ENCODE data around the gene MS4A2.
"Not testable (repeated sequence)": the region's sequence is repeated elsewhere in the genome, so short reads cannot be mapped to it uniquely, and the experiment has no call there.

Gene MS4A2

GRCh38 chr11:60088364-60088763 is at the start of gene MS4A2:
TSS of gene MS4A2 (plus strand) at chr11:60088664. CDS start at chr11:60088766, 102 bp downstream.
- DNase-seq (ENCODE audit: low read depth), result no peak

GRCh38 chr11:60040109-60040508 is 48.4 kb upstream of the MS4A2 start, which contains the start of gene OOSP2:
TSS of gene OOSP2 (plus strand) at chr11:60040409. CDS start at chr11:60040460, 51 bp downstream.
- DNase-seq (ENCODE audit: low read depth), result no peak

- not testable (repeated sequence) for DNase-seq (ENCODE audit: low read depth)
Observed at GRCh38 chr11:60050422-60050821, 38.0 kb upstream of the MS4A2 start.

GRCh38 chr11:60050839-60051238 is 37.6 kb upstream of the MS4A2 start:
- DNase-seq (ENCODE audit: low read depth), result not testable (repeated sequence)

GRCh38 chr11:60056349-60056969 is 32.0 kb upstream of the MS4A2 start, which contains the start of gene MS4A3:
TSS of gene MS4A3 (plus strand) at chr11:60056665. CDS start at chr11:60061161, 4,496 bp downstream.
- no peak for DNase-seq (ENCODE audit: low read depth)

GRCh38 chr11:60059052-60059451 is 29.4 kb upstream of the MS4A2 start:
- DNase-seq (ENCODE audit: low read depth), result no peak

- DNase-seq (ENCODE audit: low read depth), result no peak
Observed at GRCh38 chr11:60059521-60060240, 28.8 kb upstream of the MS4A2 start.

- no peak for DNase-seq (ENCODE audit: low read depth)
Observed at GRCh38 chr11:60064111-60064510, 24.4 kb upstream of the MS4A2 start.

GRCh38 chr11:60065801-60066200 is 22.7 kb upstream of the MS4A2 start:
- DNase-seq (ENCODE audit: low read depth), result no peak

- no peak for DNase-seq (ENCODE audit: low read depth)
Observed at GRCh38 chr11:60069450-60069849, 19.0 kb upstream of the MS4A2 start.

GRCh38 chr11:60071644-60072043 is 16.8 kb upstream of the MS4A2 start:
- DNase-seq (ENCODE audit: low read depth), result not testable (repeated sequence)

- no peak for DNase-seq (ENCODE audit: low read depth)
Observed at GRCh38 chr11:60077216-60077817, 11.1 kb upstream of the MS4A2 start.

GRCh38 chr11:60077981-60078380 is 10.5 kb upstream of the MS4A2 start:
- DNase-seq (ENCODE audit: low read depth), result no peak

GRCh38 chr11:60078745-60079144 is 9.7 kb upstream of the MS4A2 start:
- DNase-seq (ENCODE audit: low read depth), result no peak

GRCh38 chr11:60080535-60080934 is 7.9 kb upstream of the MS4A2 start:
- no peak for DNase-seq (ENCODE audit: low read depth)

- DNase-seq (ENCODE audit: low read depth), result no peak
Observed at GRCh38 chr11:60084631-60085273, 3.7 kb upstream of the MS4A2 start.

- DNase-seq (ENCODE audit: low read depth), result no peak
Observed at GRCh38 chr11:60085909-60086308, 2.6 kb upstream of the MS4A2 start.

- DNase-seq (ENCODE audit: low read depth), result no peak
Observed at GRCh38 chr11:60087239-60087638, 1.2 kb upstream of the MS4A2 start.

- DNase-seq (ENCODE audit: low read depth), result no peak
Observed at GRCh38 chr11:60095477-60096120, 7.1 kb downstream of the MS4A2 start.

GRCh38 chr11:60097189-60097588 is 8.7 kb downstream of the MS4A2 start:
- no peak for DNase-seq (ENCODE audit: low read depth)

GRCh38 chr11:60098508-60098907 is 10.0 kb downstream of the MS4A2 start:
- no peak for DNase-seq (ENCODE audit: low read depth)

GRCh38 chr11:60100516-60100915 is 12.1 kb downstream of the MS4A2 start:
- no peak for DNase-seq (ENCODE audit: low read depth)

Data from stimulated activated CD8-positive, alpha-beta memory T cell treated with anti-CD3 and anti-CD28 coated beads, Interleukin-4, amount 100 ng/mL, for 24 hours (primary cell).